ENCODE measurements around the gene TUBA1B.

The TUBA1B gene

DNA sequence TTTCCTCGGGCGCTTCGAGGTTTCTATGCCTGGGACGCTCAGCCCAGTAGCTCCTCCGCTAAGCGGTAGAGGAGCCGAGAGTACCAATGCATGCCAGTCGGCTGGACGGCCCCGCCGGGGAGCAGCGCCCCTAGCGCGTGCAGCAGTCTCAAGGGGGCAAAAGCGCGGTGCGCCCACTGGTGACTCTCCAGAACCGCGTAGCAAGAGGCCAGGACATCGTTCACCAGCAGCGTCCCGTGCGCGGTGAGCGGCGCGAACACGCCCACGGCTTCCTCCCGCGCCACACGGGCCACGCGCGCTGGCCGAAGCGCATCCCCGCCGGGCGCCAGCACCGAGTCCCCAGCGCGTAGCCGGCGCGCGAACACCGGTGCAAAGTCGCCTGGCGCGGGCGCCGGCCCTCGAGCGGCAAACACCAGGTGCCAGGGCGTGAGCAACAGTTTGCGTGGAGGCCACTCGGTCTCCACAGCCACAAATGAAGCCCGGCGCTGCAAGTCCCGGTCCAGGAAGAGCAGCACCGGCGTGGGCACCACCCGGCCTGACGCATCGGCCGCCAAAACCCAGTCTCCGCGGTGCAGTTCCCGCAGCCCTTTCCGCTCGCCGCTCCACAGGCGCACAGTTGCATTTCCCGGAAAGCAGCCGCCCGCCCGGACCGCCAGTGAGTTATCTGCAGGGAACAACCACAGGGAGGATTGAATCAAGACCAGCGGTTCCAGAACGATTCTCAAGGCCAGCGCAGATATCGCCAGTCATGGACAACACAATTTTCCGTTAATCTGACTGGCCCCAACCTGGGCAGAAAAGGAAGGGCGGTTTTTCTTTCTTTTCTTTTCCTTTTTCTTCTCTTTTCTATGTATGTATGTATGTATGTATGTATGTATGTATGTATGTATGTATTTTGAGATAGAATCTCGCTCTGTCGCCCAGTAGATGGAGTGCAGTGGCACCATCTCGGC, 41.1 kb downstream of the TUBA1B start:
- no peak for DNase-seq

DNA sequence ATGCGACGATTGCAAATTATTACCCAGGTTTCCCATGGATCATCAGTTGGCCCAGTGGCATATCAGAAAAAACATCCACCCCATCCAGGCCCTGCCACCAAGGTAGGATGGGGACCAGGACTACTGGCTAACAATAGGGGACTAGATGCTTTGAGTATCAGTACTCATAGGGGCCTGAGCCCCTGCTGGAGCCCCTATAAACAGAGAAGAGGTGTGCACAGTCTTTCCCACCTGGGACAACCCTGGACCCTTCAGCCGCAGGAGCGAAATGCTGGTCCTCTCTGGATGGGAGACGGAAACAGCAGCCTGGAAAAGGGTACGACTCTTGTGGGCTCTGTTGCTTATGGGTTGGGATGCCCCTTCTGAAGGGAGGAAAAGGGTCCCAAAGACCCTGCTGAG, 42.3 kb downstream of the TUBA1B start:
- DNase-seq = no peak

DNA sequence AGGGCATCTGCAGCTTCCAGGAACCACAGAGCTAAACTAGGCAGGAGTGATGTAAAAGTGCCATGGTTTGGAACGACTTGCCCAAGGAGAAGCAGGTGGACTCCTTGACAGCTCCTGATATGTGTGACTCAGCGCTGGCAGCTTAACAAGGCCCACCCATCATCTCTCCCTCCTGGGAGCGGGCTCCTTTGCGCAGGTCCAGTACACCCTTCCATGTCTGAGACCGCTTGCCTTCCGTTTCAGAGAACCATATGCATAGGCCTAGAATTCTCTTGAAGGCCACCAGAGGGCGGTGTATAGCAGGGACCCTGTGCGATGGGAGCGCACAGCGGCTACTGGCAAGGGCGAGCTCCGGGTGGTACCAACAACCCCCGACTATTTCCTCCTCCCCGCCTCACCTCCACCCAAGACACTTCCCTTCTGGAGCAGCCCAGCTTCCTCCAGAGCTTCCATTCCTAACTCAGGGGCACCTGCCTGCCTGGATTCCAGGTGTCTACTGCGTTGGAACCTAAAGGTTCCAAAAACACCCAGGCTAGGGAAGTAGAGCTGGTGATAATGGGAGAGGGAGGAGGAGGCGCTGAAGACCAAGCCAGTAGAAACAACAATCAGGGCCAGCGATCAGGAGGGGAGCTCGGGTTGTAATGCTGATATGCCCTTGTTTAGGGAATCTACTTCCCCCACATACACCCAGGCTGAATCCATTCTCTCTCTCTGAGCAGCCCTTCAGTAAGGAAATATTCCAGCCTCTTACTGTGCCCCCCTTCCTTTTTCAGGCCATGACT, 42.9 kb downstream of the TUBA1B start:
- DNase-seq = peak; percentile 69

DNA sequence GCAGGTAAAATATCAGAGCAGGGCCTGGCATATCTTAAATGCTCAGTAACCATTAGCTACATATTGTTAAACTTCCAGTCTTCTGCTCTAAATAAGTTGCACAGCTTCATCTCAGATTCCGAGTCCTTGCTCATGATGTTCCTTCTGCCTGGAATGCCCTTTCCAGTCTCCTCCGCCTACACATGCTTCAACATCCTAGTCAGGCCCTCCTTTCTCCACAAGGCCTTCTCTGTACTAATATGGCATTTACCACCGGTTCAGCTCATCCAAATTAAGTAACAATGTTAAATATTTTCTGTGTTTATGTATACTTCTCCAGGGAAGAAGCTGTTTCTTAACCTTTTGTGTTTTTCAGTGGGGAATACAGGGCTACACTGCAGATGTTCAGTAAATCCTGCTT, 45.1 kb downstream of the TUBA1B start:
- DNase-seq = no peak

DNA sequence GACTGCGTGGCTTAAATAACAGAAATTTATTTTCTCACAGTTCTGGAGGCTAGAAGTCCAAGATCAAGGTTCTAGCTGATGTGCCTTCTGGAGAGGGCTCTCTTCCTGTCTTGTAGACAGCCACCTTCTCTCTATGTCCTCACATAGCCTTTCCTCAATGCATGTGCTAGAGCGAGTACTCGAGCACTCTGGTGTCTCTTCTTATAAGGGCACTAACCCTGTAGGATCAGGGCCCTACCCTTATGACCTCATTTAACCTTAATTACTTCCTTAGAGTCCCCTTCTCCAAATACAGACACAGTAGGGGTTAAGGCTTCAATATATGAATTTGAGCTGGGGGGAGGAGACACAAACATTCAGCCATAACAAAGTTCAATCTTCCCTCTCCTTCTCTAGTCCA, 46.8 kb downstream of the TUBA1B start:
- no peak for DNase-seq

DNA sequence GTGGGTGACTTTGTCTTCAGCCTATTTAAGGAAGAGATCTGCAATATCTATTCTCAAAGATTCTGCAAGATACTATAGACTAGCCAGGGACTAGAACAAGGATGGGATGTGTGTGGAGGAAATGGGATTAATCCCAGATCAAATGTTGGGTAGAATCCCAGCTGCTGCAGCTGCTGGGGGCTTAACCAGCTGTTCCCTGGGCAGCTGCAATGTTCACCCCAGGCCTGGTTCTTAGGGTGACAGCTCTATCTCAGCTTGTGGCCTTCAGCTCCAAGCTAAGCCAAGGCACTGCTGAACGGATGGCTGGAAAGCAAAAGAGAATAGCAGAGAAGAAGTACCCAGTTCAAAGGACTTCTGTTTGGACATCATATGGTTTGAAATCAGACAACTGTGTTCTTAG, 51.4 kb downstream of the TUBA1B start:
- no peak for DNase-seq

Measured in central memory CD4-positive, alpha-beta T cell (primary cell).